LNCaP clone FGC (cell line): ENCODE measurements around the gene GALK1.
"Not testable (repeated sequence)": the region's sequence is repeated elsewhere in the genome, so short reads cannot be mapped to it uniquely, and the experiment has no call there.

Source experiments
- DNase-seq: peaks from one replicate; pipeline ENCODE4 v3.0.0-alpha.2; 2011; ENCODE audit warnings: low read depth
- H3K4me3 ChIP-seq: 2 replicates; pipeline ENCODE4 v1.5.1; 2011; ENCODE audit warnings: mild to moderate bottlenecking, low read depth, low read length, control low read depth
- CTCF ChIP-seq: IDR thresholded peaks from 2 replicates; pipeline ENCODE4 v1.5.1; 2012; ENCODE audit warnings: mild to moderate bottlenecking; ENCODE audit not compliant: control insufficient read depth, insufficient read depth; ENCODE audit errors: extremely low read depth

The GALK1 gene

GRCh38 chr17:75764711-75765421 is at the start of gene GALK1:
Gene GALK1 (minus strand): TSS chr17:75765192. CDS start chr17:75765136, 56 bp downstream.
- no peak for DNase-seq
- peak; percentile 43 for TF ChIP-seq CTCF

DNA sequence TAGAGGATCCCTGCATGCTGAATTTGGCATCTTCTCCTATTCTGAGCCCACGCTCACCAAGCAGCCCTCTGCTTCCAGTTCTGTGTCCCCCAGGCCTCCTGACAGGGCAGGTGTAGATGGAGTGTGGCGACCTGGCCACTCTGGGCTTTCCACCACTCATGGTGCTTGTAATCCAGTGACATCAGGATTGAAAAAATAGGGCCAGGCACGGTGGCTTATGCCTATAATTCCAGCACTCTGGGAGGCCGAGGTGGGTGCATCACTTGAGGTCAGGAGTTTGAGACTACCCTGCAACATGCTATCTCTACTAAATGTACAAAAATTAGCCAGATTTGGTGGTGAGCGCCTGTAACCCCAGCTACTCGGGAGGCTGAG is 49.0 kb upstream of the GALK1 start:
- no peak for DNase-seq
- TF ChIP-seq CTCF, result no peak
- no peak overlapping the region for H3K4me3 ChIP-seq

More at GRCh38 chr17:75764711-75765421, at the start of gene GALK1:
- H3K4me3 ChIP-seq, result peak within 1 kb of the TSS; percentile 59

- DNase-seq, result no peak
- TF ChIP-seq CTCF, result no peak
- H3K4me3 ChIP-seq, result no peak overlapping the region
These were observed 48.4 kb upstream of the GALK1 start for GRCh38 chr17:75813081-75814020.

- no peak overlapping the region for H3K4me3 ChIP-seq
- no peak for DNase-seq
- TF ChIP-seq CTCF, result no peak
These were observed 47.4 kb upstream of the GALK1 start for GRCh38 chr17:75812096-75813013.

- no peak for TF ChIP-seq CTCF
- H3K4me3 ChIP-seq, result no peak overlapping the region
- DNase-seq, result no peak
These were observed 46.2 kb upstream of the GALK1 start for GRCh38 chr17:75811174-75811573.

- not testable (repeated sequence) for DNase-seq, H3K4me3 ChIP-seq
These were observed 45.8 kb upstream of the GALK1 start for GRCh38 chr17:75810756-75811155.
